Kidney (tissue), 14 donors: ENCODE results near the gene KITLG. TPM values are rescaled to one million over a fixed set of nuclear protein-coding genes. Genes with fewer than 3 reads are reported as not detected.
A peak's percentile ranks its signal among the peaks of the same experiment; 100 is the strongest.

Source experiments
- DNase-seq, 5 donors: peaks; one replicate each; pipeline ENCODE4 v3.0.0-alpha.2; 2013 to 2020
- FAIRE-seq: peaks from 2 replicates; lab custom pipeline; 2012; peaks lifted over from hg19 to GRCh38; lab: Jason Lieb, UNC
- H3K27ac ChIP-seq, 2 donors: one replicate each; pipeline ENCODE4 v1.7.0; 2013; ENCODE audit warnings: low read depth in 2 of 2, low read length in 2 of 2, inconsistent platforms in 1 of 2
- H3K27me3 ChIP-seq: one replicate; pipeline ENCODE4 v1.7.1; 2013; ENCODE audit warnings: low read length, inconsistent platforms; ENCODE audit not compliant: control insufficient read depth, insufficient read depth
- H3K36me3 ChIP-seq, 3 donors: one replicate each; pipeline versions ENCODE4 v1.7.0 to v1.7.1; 2013; ENCODE audit warnings: low read length in 3 of 3, control low read depth in 1 of 3, inconsistent platforms in 1 of 3; ENCODE audit not compliant: insufficient read depth in 3 of 3, control insufficient read depth in 2 of 3
- H3K4me1 ChIP-seq, 3 donors: one replicate each; pipeline versions ENCODE4 v1.7.0 to v1.7.1; 2013; ENCODE audit warnings: low read length in 3 of 3, inconsistent platforms in 1 of 3, low read depth in 1 of 3; ENCODE audit not compliant: control insufficient read depth in 2 of 3, insufficient read depth in 2 of 3
- H3K4me3 ChIP-seq, 3 donors: one replicate each; pipeline versions ENCODE4 v1.7.0 to v1.8.1; 2013; ENCODE audit warnings: low read length in 3 of 3, control low read depth in 1 of 3, inconsistent platforms in 1 of 3
- H3K9ac ChIP-seq, 3 donors: one replicate each; pipeline versions ENCODE4 v1.7.0 to v1.7.1; 2013; ENCODE audit warnings: low read length in 3 of 3, control low read depth in 1 of 3, inconsistent platforms in 1 of 3
- H3K9me3 ChIP-seq, 3 donors: one replicate each; pipeline versions ENCODE4 v1.7.0 to v1.7.1; 2013; ENCODE audit warnings: low read length in 3 of 3, control low read depth in 1 of 3, inconsistent platforms in 1 of 3; ENCODE audit not compliant: control insufficient read depth in 2 of 3, insufficient read depth in 1 of 3
- CTCF ChIP-seq: IDR thresholded peaks from 3 replicates; pipeline ENCODE4 v1.5.1; 2012; ENCODE audit warnings: mild to moderate bottlenecking, moderate library complexity, borderline replicate concordance; ENCODE audit not compliant: insufficient read depth; ENCODE audit errors: extremely low read depth
- intact Hi-C: fragments of 100-400 bp; cut with DNase I; formaldehyde crosslinking; loops from one replicate; pipeline ENCODE4 v1.11.1; 2022
- polyA plus RNA-seq: library from polyadenylated mRNA; stranded (reverse); fragments of 350-450 nt; fragmentation: Illumina TruSeq; extraction: RNeasy Lipid Tissue Mini Kit (QIAGEN cat#74804); gene quantifications from one replicate; pipeline ENCODE4 v1.2.3, GENCODE V29; 2014; ENCODE audit warnings: low read depth, low replicate concordance; ENCODE audit not compliant: insufficient read depth
- total RNA-seq: library from RNA; stranded (reverse); fragmentation: NEBNext Ultra II Directional; extraction: Animal tissue kit (Norgen Biotek cat#: 25700); gene quantifications from one replicate; pipeline ENCODE4 v1.2.1, GENCODE V29; 2021
- donor health status: control.
- donor health status: control.
- donor health status: control.
- donor health status: control.
- donor health status: control.
- donor health status: DM: yes; HTN: yes; CAD: no.
- donor health status: Normal renal cell carcinoma (clear cell type).

Gene KITLG
- total and polyA plus RNA-seq, 2 donors from 2014 or later = 17.6 to 125 TPM

- H3K36me3 ChIP-seq = no peaks in the 10 kb centered on the region
- intact Hi-C loops = no loop called here
Observed at GRCh38 chr12:88604646-88605045, 24.4 kb upstream of the KITLG start.

GRCh38 chr12:88600272-88600671, 20.0 kb upstream of the KITLG start:
- DNase-seq (no peak), FAIRE-seq (no peak)
- TF ChIP-seq CTCF = no peak
- intact Hi-C loops = no loop called here
- no peaks in the 10 kb centered on the region for H3K9me3 ChIP-seq
- H3K9ac ChIP-seq = no peak overlapping the region
- H3K27ac ChIP-seq = no peak overlapping the region
- H3K4me1 ChIP-seq = no peaks in the 10 kb centered on the region
- no peaks in the 10 kb centered on the region for H3K36me3 ChIP-seq
- no peak overlapping the region for H3K4me3 ChIP-seq
- no peaks in the 10 kb centered on the region for H3K27me3 ChIP-seq

More at GRCh38 chr12:88604646-88605045, 24.4 kb upstream of the KITLG start:
- DNase-seq (no peak), FAIRE-seq (no peak)
- H3K27me3 ChIP-seq = no peaks in the 10 kb centered on the region
- no peak overlapping the region for H3K9ac ChIP-seq
- H3K4me1 ChIP-seq = no peaks in the 10 kb centered on the region
- no peak overlapping the region for H3K4me3 ChIP-seq
- no peaks in the 10 kb centered on the region for H3K9me3 ChIP-seq
- TF ChIP-seq CTCF = no peak
- H3K27ac ChIP-seq = no peak overlapping the region

- Histone ChIP-seq H3K9me3 (no peaks in the 10 kb centered on the region), H3K4me3 (no peak overlapping the region), H3K36me3 (no peaks in the 10 kb centered on the region), H3K4me1 (no peaks in the 10 kb centered on the region), H3K9ac (no peak overlapping the region), H3K27ac (no peak overlapping the region), H3K27me3 (no peaks in the 10 kb centered on the region)
- intact Hi-C loops = no loop called here
- no peak for TF ChIP-seq CTCF
- no peak for FAIRE-seq
- peak in 1 of 5 donors; percentile 6 for DNase-seq
Observed at GRCh38 chr12:88597365-88597764, 17.1 kb upstream of the KITLG start.

GRCh38 chr12:88595697-88596096, 15.4 kb upstream of the KITLG start:
- Histone ChIP-seq H3K4me3 (no peak overlapping the region), H3K27ac (no peak overlapping the region), H3K9ac (no peak overlapping the region), H3K27me3 (no peaks in the 10 kb centered on the region), H3K36me3 (no peaks in the 10 kb centered on the region), H3K4me1 (no peaks in the 10 kb centered on the region), H3K9me3 (no peaks in the 10 kb centered on the region)
- TF ChIP-seq CTCF = no peak
- no peak for DNase-seq
- no peak for FAIRE-seq
- intact Hi-C loops = no loop called here
